IMR-90 (cell line): ENCODE measurements around the gene RPS6KA3. TPM values are rescaled to one million over a fixed set of nuclear protein-coding genes. Genes with fewer than 3 reads are reported as not detected.
A peak's percentile ranks its signal among the peaks of the same experiment; 100 is the strongest.

ENCODE experiments used
- ATAC-seq: fragments of 200-7000 bp; cut with Tn5 transposase; 2 replicates; pipeline ENCODE4 v1.9.1; 2020; ENCODE audit warnings: low read depth, mild to moderate bottlenecking, moderate library complexity
- BruUV-seq: library from RNA; stranded (reverse); fragments of 400-500 nt; replicated peaks from 2 replicates; lab custom pipeline; 2021; lab: Mats Ljungman, UMichigan
- CTCF ChIA-PET: fragments of 300-600 bp; formaldehyde crosslinking; extraction: SDS; loops from one replicate; lab custom pipeline; 2021; ENCODE audit warnings: antibody characterized with exemption; lab: Yijun Ruan, JAX
- POLR2A ChIA-PET: fragments of 300-600 bp; sonication (Branson Sonifier 250); formaldehyde crosslinking; loops from one replicate; lab custom pipeline; 2022; ENCODE audit warnings: antibody characterized with exemption; ENCODE audit not compliant: unreplicated experiment; lab: Charles Lee
- DNase-seq: peaks from one replicate; pipeline ENCODE4 v3.0.0; 2013
- H2AFZ ChIP-seq: replicated peaks from 2 replicates; pipeline ENCODE3; 2013; ENCODE audit warnings: low read length, mild to moderate bottlenecking; ENCODE audit not compliant: poor library complexity
- H2AK5ac ChIP-seq: 2 replicates; pipeline ENCODE4 v1.6.1; 2013; ENCODE audit warnings: low read depth, low read length, inconsistent platforms
- H2AK9ac ChIP-seq: replicated peaks from 2 replicates; pipeline ENCODE3; 2013; ENCODE audit warnings: mild to moderate bottlenecking, low read depth, low read length, moderate library complexity; ENCODE audit not compliant: poor library complexity
- H2BK120ac ChIP-seq: 2 replicates; pipeline ENCODE4 v1.6.1; 2013; ENCODE audit warnings: low read depth, low read length, inconsistent platforms
- H2BK15ac ChIP-seq: 3 replicates; pipeline ENCODE4 v1.6.1; 2013; ENCODE audit warnings: low read depth, low read length, inconsistent platforms
- H2BK20ac ChIP-seq: 2 replicates; pipeline ENCODE4 v1.6.1; 2013; ENCODE audit warnings: low read depth, mild to moderate bottlenecking, inconsistent platforms, low read length, moderate library complexity
- H2BK5ac ChIP-seq: 2 replicates; pipeline ENCODE4 v1.6.1; 2013; ENCODE audit warnings: mild to moderate bottlenecking, low read depth, low read length, inconsistent platforms; ENCODE audit not compliant: poor library complexity, severe bottlenecking
- H3K14ac ChIP-seq: replicated peaks from 2 replicates; pipeline ENCODE4 v1.6.1; 2013; ENCODE audit warnings: low read depth, low read length, inconsistent platforms
- H3K18ac ChIP-seq: 2 replicates; pipeline ENCODE4 v1.6.1; 2013; ENCODE audit warnings: low read depth, low read length, control low read depth
- H3K23ac ChIP-seq: 2 replicates; pipeline ENCODE4 v1.6.1; 2013; ENCODE audit warnings: low read depth, low read length, inconsistent platforms
- H3K27ac ChIP-seq: 2 replicates; pipeline ENCODE4 v1.5.1; 2013; ENCODE audit warnings: mild to moderate bottlenecking, control low read depth, low read length; ENCODE audit not compliant: insufficient read depth
- H3K27me3 ChIP-seq: 2 replicates; pipeline ENCODE4 v1.6.1; 2013; ENCODE audit warnings: low read length; ENCODE audit not compliant: control insufficient read depth, insufficient read depth
- H3K36me3 ChIP-seq: 2 replicates; pipeline ENCODE4 v1.6.1; 2013; ENCODE audit warnings: low read length, mixed read lengths; ENCODE audit not compliant: control insufficient read depth, insufficient read depth
- H3K4ac ChIP-seq: 2 replicates; pipeline ENCODE4 v1.6.1; 2013; ENCODE audit warnings: low read depth, low read length, inconsistent platforms
- H3K4me1 ChIP-seq: 2 replicates; pipeline ENCODE4 v1.6.1; 2013; ENCODE audit warnings: low read length, mixed read lengths; ENCODE audit not compliant: control insufficient read depth, insufficient read depth
- H3K4me2 ChIP-seq: 2 replicates; pipeline ENCODE4 v1.6.1; 2013; ENCODE audit warnings: low read depth, mild to moderate bottlenecking, control low read depth, low read length, moderate library complexity
- H3K4me3 ChIP-seq: 2 replicates; pipeline ENCODE4 v1.5.1; 2013; ENCODE audit warnings: low read depth, mild to moderate bottlenecking, control low read depth, low read length, moderate library complexity; ENCODE audit not compliant: insufficient read depth
- H3K56ac ChIP-seq: 2 replicates; pipeline ENCODE4 v1.6.1; 2013; ENCODE audit warnings: low read length, inconsistent platforms; ENCODE audit not compliant: insufficient read depth; ENCODE audit errors: extremely low read depth
- H3K79me1 ChIP-seq, 2 experiments: 2 replicates each; pipeline ENCODE4 v1.6.1; 2013; ENCODE audit warnings: low read length in 2 of 2, inconsistent platforms in 1 of 2, low read depth in 1 of 2
- H3K9ac ChIP-seq: 2 replicates; pipeline ENCODE4 v1.6.1; 2013; ENCODE audit warnings: low read depth, low read length, control low read depth
- H3K9me1 ChIP-seq: 2 replicates; pipeline ENCODE4 v1.6.1; 2013; ENCODE audit warnings: low read length, inconsistent platforms; ENCODE audit not compliant: insufficient read depth
- H3K9me3 ChIP-seq: 2 replicates; pipeline ENCODE4 v1.6.1; 2013; ENCODE audit warnings: low read length; ENCODE audit not compliant: control insufficient read depth, insufficient read depth
- H4K20me1 ChIP-seq: 2 replicates; pipeline ENCODE4 v1.6.1; 2013; ENCODE audit warnings: low read length, inconsistent platforms; ENCODE audit not compliant: insufficient read depth
- H4K5ac ChIP-seq: 2 replicates; pipeline ENCODE4 v1.6.1; 2013; ENCODE audit warnings: mild to moderate bottlenecking, low read depth, low read length, control low read depth
- H4K8ac ChIP-seq, 2 experiments: 2 replicates each; pipeline ENCODE4 v1.6.1; 2013; ENCODE audit warnings: low read depth in 2 of 2, low read length in 2 of 2, control low read depth in 1 of 2, inconsistent platforms in 1 of 2
- H4K91ac ChIP-seq: 2 replicates; pipeline ENCODE4 v1.6.1; 2013; ENCODE audit warnings: low read depth, low read length, inconsistent platforms; ENCODE audit not compliant: insufficient read depth
- BHLHE40 ChIP-seq: fragments of 150-350 bp; IDR thresholded peaks from 2 replicates; pipeline ENCODE4 v1.6.1; 2016; ENCODE audit warnings: mild to moderate bottlenecking, low read depth, low read length
- CEBPB ChIP-seq: IDR thresholded peaks from 2 replicates; pipeline ENCODE4 v1.6.1; 2012; ENCODE audit warnings: low read depth, low read length, improper control_type of control experiment
- CHD1 ChIP-seq: IDR thresholded peaks from 2 replicates; pipeline ENCODE4 v1.6.1; 2012; ENCODE audit warnings: low read depth, low read length, improper control_type of control experiment
- CTCF ChIP-seq: conservative IDR thresholded peaks from 2 replicates; pipeline ENCODE4 v1.5.1; 2012; ENCODE audit warnings: mild to moderate bottlenecking, low read depth, low read length, improper control_type of control experiment
- ELK1 ChIP-seq: fragments of 150-350 bp; IDR thresholded peaks from 2 replicates; pipeline ENCODE4 v1.6.1; 2016; ENCODE audit warnings: low read depth, mild to moderate bottlenecking, low read length, moderate library complexity, borderline replicate concordance
- POLR2A ChIP-seq: IDR thresholded peaks from 2 replicates; pipeline ENCODE4 v1.6.1; 2012; ENCODE audit warnings: mild to moderate bottlenecking, low read depth, low read length
- RAD21 ChIP-seq: IDR thresholded peaks from 2 replicates; pipeline ENCODE4 v1.6.1; 2012; ENCODE audit warnings: low read length, improper control_type of control experiment
- RCOR1 ChIP-seq: IDR thresholded peaks from 2 replicates; pipeline ENCODE4 v1.6.1; 2012; ENCODE audit warnings: mild to moderate bottlenecking, low read length, improper control_type of control experiment; ENCODE audit not compliant: insufficient replicate concordance
- SMC3 ChIP-seq: fragments of 150-350 bp; IDR thresholded peaks from 2 replicates; pipeline ENCODE4 v1.6.1; 2016; ENCODE audit warnings: low read depth, mild to moderate bottlenecking, antibody characterized with exemption, low read length, moderate library complexity
- WGBS, 2 experiments: methylation state at CpG; one replicate each; pipeline versions ENCODE4 v1.1.5 to v1.1.7; 2013; ENCODE audit warnings: missing lambda C conversion rate in 2 of 2; ENCODE audit not compliant: insufficient read length in 1 of 2; ENCODE audit errors: extremely low coverage in 2 of 2; 5-methylcytosine and 5-hydroxymethylcytosine counted together
- dilution Hi-C: fragments of 300-500 bp; cut with HindIII; formaldehyde crosslinking; loops from one replicate; pipeline ENCODE4 v1.14.3; 2018; ENCODE audit warnings: low sequenced_read_pairs; ENCODE audit not compliant: unreplicated experiment
- in situ Hi-C: fragments of 300-500 bp; cut with MboI; formaldehyde crosslinking; loops from 3 replicates; pipeline ENCODE4 v1.14.3; 2019; ENCODE audit warnings: low sequenced_read_pairs, inconsistent platforms, mixed read lengths
- intact Hi-C: fragments of 100-400 bp; cut with micrococcal nuclease; formaldehyde crosslinking; loops from 2 replicates; pipeline ENCODE4 v1.10.0; 2022
- polyA plus RNA-seq, 3 experiments: library from polyadenylated mRNA; depleted of rRNA; stranded (reverse); fragments of >200 nt; gene quantifications; 2 replicates each; pipeline ENCODE4 v1.2.3, GENCODE V29; 2012; ENCODE audit warnings: low replicate concordance in 1 of 3
- total RNA-seq: library from RNA; depleted of rRNA; stranded (reverse); fragments of >200 nt; gene quantifications from 2 replicates; pipeline ENCODE4 v1.2.3, GENCODE V29; 2012

RPS6KA3 gene
- total and polyA plus RNA-seq, 2 of the 4 experiments (the other 2 are of a cell fraction): 20.8 to 43.9 TPM

- dilution Hi-C loops: no loop called here
- peak; percentile 21 for DNase-seq
- Histone ChIP-seq H3K14ac (no peak overlapping the region), H2AFZ (no peak overlapping the region), H3K27me3 (no peaks in the 10 kb centered on the region), H2AK9ac (no peak overlapping the region), H3K36me3 (peaks cover 26% of the 10 kb centered on the region), H3K9me3 (no peaks in the 10 kb centered on the region), H2BK20ac (no peak overlapping the region), H3K27ac (no peak overlapping the region), H2BK120ac (no peak overlapping the region), H4K91ac (no peak overlapping the region), H3K9me1 (no peaks in the 10 kb centered on the region), H3K18ac (no peak overlapping the region), H3K79me1 (peaks cover 3 to 6% of the 10 kb centered on the region in 2 experiments; a peak in 2 of 4 replicates), H3K4me1 (no peaks in the 10 kb centered on the region), H2BK5ac (no peak overlapping the region), H4K5ac (no peak overlapping the region), H2AK5ac (no peak overlapping the region), H3K4me2 (no peak overlapping the region), H3K4me3 (no peak overlapping the region), H3K4ac (no peak overlapping the region), H3K23ac (no peak overlapping the region), H3K9ac (no peak overlapping the region), H2BK15ac (no peak overlapping the region), H4K8ac (no peak overlapping the region), H3K56ac (no peak overlapping the region), H4K20me1 (0 out of 2 replicates have a peak, but pooled peaks cover 2% of the 10 kb centered on the region)
- BruUV-seq: no TSS peak
- ATAC-seq: no peak
- WGBS, 2 experiments: no CpG with 5 or more reads among the region's 1 CpG
- intact Hi-C loops: no loop called here
- in situ Hi-C loops: no loop called here
- ChIA-PET CTCF (no interaction called here), POLR2A (no interaction called here)
- TF ChIP-seq SMC3 (no peak), POLR2A (no peak), CHD1 (no peak), RCOR1 (no peak), RAD21 (no peak), BHLHE40 (no peak), CEBPB (peak; percentile 41; the same call in 1 of the 2 replicates), CTCF (no peak), ELK1 (no peak)
Measured at GRCh38 chrX:20130357-20130756, 136.4 kb downstream of the RPS6KA3 start.
